ENCODE measurements around the gene HNRNPA2B1. TPM values are rescaled to one million over a fixed set of nuclear protein-coding genes. Genes with fewer than 3 reads are reported as not detected.
A peak's percentile ranks its signal among the peaks of the same experiment; 100 is the strongest.

The HNRNPA2B1 gene
- total RNA-seq, 2 experiments from 2014 or later: 258 to 1,090 TPM

- H3K79me2 ChIP-seq (ENCODE audit: insufficient read depth, low read depth, low read length): peaks cover 9% of the 10 kb centered on the region; the same call in 1 of the 2 replicates
- POLR2A ChIA-PET: interaction anchor here (1.3 kb wide), 1 partner anchor 8 kb away, joined by 5 read pairs; no protein-coding TSS in a partner anchor
- peaks cover 13% of the 10 kb centered on the region for H3K4me1 ChIP-seq (ENCODE audit: insufficient read depth, low read length, poor library complexity, severe bottlenecking)
- DNase-seq (ENCODE audit: low spot score): no peak
- H3K4me2 ChIP-seq (ENCODE audit: low read length): no peak overlapping the region
- no peaks in the 10 kb centered on the region for H4K20me1 ChIP-seq (ENCODE audit: insufficient read depth, low read length)
- no peak for TF ChIP-seq EZH2phosphoT487 (IDR thresholded peaks at IDR 0.05; ENCODE audit: borderline replicate concordance, low read depth, low read length)
- TF ChIP-seq CTCF (conservative IDR thresholded peaks at IDR 0.05; ENCODE audit: low read length): no peak
- no TSS peak for BruUV-seq (replicated peaks)
- no peaks in the 10 kb centered on the region for H3K9me2 ChIP-seq (ENCODE audit: insufficient read depth, low read length)
- H3K9me3 ChIP-seq (ENCODE audit: low read length): no peaks in the 10 kb centered on the region
- no peak overlapping the region for H3K27ac ChIP-seq (ENCODE audit: low read depth, low read length, poor library complexity, severe bottlenecking)
- intact Hi-C loops (cut with micrococcal nuclease; ENCODE audit: unreplicated experiment): no loop called here
- H3K4me3 ChIP-seq (ENCODE audit: low read depth, low read length, poor library complexity, severe bottlenecking): no peak overlapping the region
- CTCF ChIA-PET (ENCODE audit: unreplicated experiment): no interaction called here
- no peak overlapping the region for H2AFZ ChIP-seq (ENCODE audit: low read length)
- H3K36me3 ChIP-seq (ENCODE audit: insufficient read depth, low read length): peaks cover 25% of the 10 kb centered on the region
Observed at GRCh38 chr7:26169271-26169670, 31.3 kb downstream of the HNRNPA2B1 start.

- intact Hi-C loops (cut with micrococcal nuclease; ENCODE audit: unreplicated experiment): no loop called here
- peaks cover 13% of the 10 kb centered on the region for H3K4me1 ChIP-seq (ENCODE audit: insufficient read depth, low read length, poor library complexity, severe bottlenecking)
- CTCF ChIA-PET (ENCODE audit: unreplicated experiment): no interaction called here
- H3K9me3 ChIP-seq (ENCODE audit: low read length): no peaks in the 10 kb centered on the region
- H3K4me3 ChIP-seq (ENCODE audit: low read depth, low read length, poor library complexity, severe bottlenecking): no peak overlapping the region
- no peak overlapping the region for H2AFZ ChIP-seq (ENCODE audit: low read length)
- no peak overlapping the region for H3K4me2 ChIP-seq (ENCODE audit: low read length)
- DNase-seq (ENCODE audit: low spot score): no peak
- no peaks in the 10 kb centered on the region for H3K9me2 ChIP-seq (ENCODE audit: insufficient read depth, low read length)
- no peaks in the 10 kb centered on the region for H4K20me1 ChIP-seq (ENCODE audit: insufficient read depth, low read length)
- TF ChIP-seq EZH2phosphoT487 (IDR thresholded peaks at IDR 0.05; ENCODE audit: borderline replicate concordance, low read depth, low read length): no peak
- TF ChIP-seq CTCF (conservative IDR thresholded peaks at IDR 0.05; ENCODE audit: low read length): no peak
- peaks cover 9% of the 10 kb centered on the region; the same call in 1 of the 2 replicates for H3K79me2 ChIP-seq (ENCODE audit: insufficient read depth, low read depth, low read length)
- BruUV-seq (replicated peaks): no TSS peak
- peaks cover 25% of the 10 kb centered on the region for H3K36me3 ChIP-seq (ENCODE audit: insufficient read depth, low read length)
- no peak overlapping the region for H3K27ac ChIP-seq (ENCODE audit: low read depth, low read length, poor library complexity, severe bottlenecking)
- POLR2A ChIA-PET: no interaction called here
Observed at GRCh38 chr7:26168458-26169023, 32.0 kb downstream of the HNRNPA2B1 start.

- Histone ChIP-seq H3K4me3 (ENCODE audit: low read depth, low read length, poor library complexity, severe bottlenecking) (no peak overlapping the region), H3K9me3 (ENCODE audit: low read length) (no peaks in the 10 kb centered on the region), H3K36me3 (ENCODE audit: insufficient read depth, low read length) (peaks cover 23% of the 10 kb centered on the region), H2AFZ (ENCODE audit: low read length) (no peak overlapping the region), H3K27ac (ENCODE audit: low read depth, low read length, poor library complexity, severe bottlenecking) (no peak overlapping the region), H3K9me2 (ENCODE audit: insufficient read depth, low read length) (no peaks in the 10 kb centered on the region), H4K20me1 (ENCODE audit: insufficient read depth, low read length) (no peaks in the 10 kb centered on the region), H3K4me1 (ENCODE audit: insufficient read depth, low read length, poor library complexity, severe bottlenecking) (peaks cover 13% of the 10 kb centered on the region), H3K79me2 (ENCODE audit: insufficient read depth, low read depth, low read length) (peaks cover 9% of the 10 kb centered on the region; the same call in 1 of the 2 replicates), H3K4me2 (ENCODE audit: low read length) (peak overlapping the region; percentile 21; the same call in 1 of the 2 replicates)
- TF ChIP-seq CTCF (conservative IDR thresholded peaks at IDR 0.05; ENCODE audit: low read length) (no peak), EZH2phosphoT487 (IDR thresholded peaks at IDR 0.05; ENCODE audit: borderline replicate concordance, low read depth, low read length) (no peak)
- ChIA-PET POLR2A (interaction anchor here (0.7 to 2.9 kb wide), 4 partner anchors 10 to 164 kb away, joined by 3 to 22 read pairs (median 6); partner anchors contain the start of gene NFE2L3), CTCF (ENCODE audit: unreplicated experiment) (no interaction called here)
- no TSS peak for BruUV-seq (replicated peaks)
- intact Hi-C loops (cut with micrococcal nuclease; ENCODE audit: unreplicated experiment): no loop called here
- no peak for DNase-seq (ENCODE audit: low spot score)
Observed at GRCh38 chr7:26167303-26167934, 33.1 kb downstream of the HNRNPA2B1 start.

Data from OCI-LY7 (cell line).